SK-N-MC (cell line): ENCODE results near the gene TTN.
A peak's percentile ranks its signal among the peaks of the same experiment; 100 is the strongest.

Experiments used
- DNase-seq: peaks from one replicate; pipeline ENCODE4 v3.0.0-alpha.2; 2011; ENCODE audit warnings: low read depth, low spot score
- H3K27ac ChIP-seq: fragments of 200-600 bp; sonication (generic); 2 replicates; pipeline ENCODE4 v1.5.1; 2016; ENCODE audit warnings: mixed run types
- H3K36me3 ChIP-seq: fragments of 200-600 bp; sonication (generic); 2 replicates; pipeline ENCODE4 v1.6.1; 2017; ENCODE audit warnings: antibody characterized with exemption, low read length, mixed read lengths; ENCODE audit not compliant: insufficient read depth
- H3K4me3 ChIP-seq: fragments of 200-600 bp; sonication (generic); 2 replicates; pipeline ENCODE4 v1.5.1; 2016
- H3K9ac ChIP-seq: fragments of 200-600 bp; sonication (generic); 2 replicates; pipeline ENCODE4 v1.8.0; 2017; ENCODE audit warnings: mixed run types, mixed read lengths; ENCODE audit not compliant: insufficient read length
- H3K9me3 ChIP-seq: fragments of 200-600 bp; sonication (generic); 2 replicates; pipeline ENCODE4 v1.6.1; 2017; ENCODE audit warnings: low read depth, mild to moderate bottlenecking, antibody characterized with exemption, low read length, moderate library complexity, mixed read lengths
- EZH2 ChIP-seq: fragments of 200-600 bp; sonication (generic); IDR thresholded peaks from one replicate; pipeline ENCODE4 v1.6.1; 2017; ENCODE audit warnings: antibody characterized with exemption
- FOXP2 ChIP-seq: optimal IDR thresholded peaks from 2 replicates; pipeline ENCODE3; 2011; ENCODE audit warnings: mild to moderate bottlenecking, moderate library complexity; ENCODE audit not compliant: insufficient read depth; ENCODE audit errors: extremely low read length, control extremely low read depth
- POLR2AphosphoS5 ChIP-seq: IDR thresholded peaks from 2 replicates; pipeline ENCODE4 v1.6.1; 2012; ENCODE audit warnings: mild to moderate bottlenecking, low read depth, low read length, borderline replicate concordance

Gene TTN

DNA sequence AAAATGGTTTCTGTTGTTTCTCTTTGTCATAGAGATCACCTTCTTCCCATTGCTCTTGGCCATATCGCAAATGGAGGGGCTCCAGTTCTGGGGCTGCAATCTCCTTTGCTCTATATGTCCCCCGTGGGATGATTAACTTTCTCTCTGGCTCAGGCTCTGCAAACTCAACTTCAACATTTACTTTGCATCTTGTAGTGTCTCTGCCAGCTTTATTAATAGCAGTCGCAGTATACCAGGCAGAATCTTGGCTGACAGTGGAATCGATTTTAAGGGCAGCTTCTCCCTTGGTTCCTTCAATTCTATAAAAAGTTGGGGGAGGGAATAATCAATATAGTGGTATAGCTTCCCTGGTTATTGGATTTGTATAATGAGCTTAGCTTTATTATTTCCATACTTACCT, 30.5 kb downstream of the TTN start:
- Histone ChIP-seq H3K27ac (no peak overlapping the region), H3K36me3 (no peaks in the 10 kb centered on the region), H3K9me3 (no peaks in the 10 kb centered on the region), H3K4me3 (no peak overlapping the region), H3K9ac (no peak overlapping the region)
- no peak for DNase-seq
- no peak for TF ChIP-seq EZH2
- TF ChIP-seq FOXP2 = no peak
- no peak for TF ChIP-seq POLR2AphosphoS5

DNA sequence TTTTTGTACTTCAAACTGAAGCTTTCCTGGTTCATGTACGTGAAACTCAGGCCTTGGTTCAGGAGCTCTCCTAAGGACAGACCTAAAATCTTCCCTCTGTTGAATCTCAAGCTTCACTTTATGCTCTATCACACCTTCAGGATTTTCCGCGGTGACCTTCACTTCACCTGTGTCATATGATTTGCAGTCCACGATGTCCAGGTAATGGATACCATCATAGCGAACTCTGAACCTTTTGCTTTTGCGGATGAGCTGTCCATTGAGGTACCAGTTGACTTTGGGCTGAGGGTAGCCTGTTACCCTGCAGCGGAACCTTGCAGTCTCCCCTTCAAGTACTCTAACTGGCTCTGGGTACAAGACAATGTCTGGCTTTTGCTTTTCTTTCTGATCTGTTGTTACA, 31.2 kb downstream of the TTN start:
- H3K36me3 ChIP-seq = no peaks in the 10 kb centered on the region
- TF ChIP-seq POLR2AphosphoS5 (no peak), FOXP2 (no peak), EZH2 (no peak)

DNA sequence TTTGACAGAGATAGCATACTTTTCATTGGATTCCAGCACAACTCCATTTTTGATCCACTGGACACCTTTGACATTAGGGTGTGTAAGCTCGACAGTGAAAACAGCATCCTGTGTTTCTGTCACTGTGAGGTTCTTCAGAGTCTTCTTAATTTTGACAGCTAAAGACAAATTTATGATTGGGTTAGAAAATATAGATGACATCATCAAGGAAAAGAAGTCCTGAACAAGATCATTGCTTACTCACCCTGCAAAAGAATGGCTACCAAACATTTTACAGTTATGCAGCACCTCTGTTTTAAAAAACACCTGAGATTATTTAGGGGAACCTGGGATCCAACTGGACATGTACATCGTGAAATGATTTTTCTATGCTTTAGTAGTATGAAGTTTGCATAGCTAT, 36.7 kb downstream of the TTN start:
- Histone ChIP-seq H3K27ac (no peak overlapping the region), H3K9me3 (no peaks in the 10 kb centered on the region), H3K4me3 (no peak overlapping the region), H3K36me3 (no peaks in the 10 kb centered on the region), H3K9ac (no peak overlapping the region)
- DNase-seq = no peak
- TF ChIP-seq EZH2 (no peak), POLR2AphosphoS5 (no peak), FOXP2 (no peak)

More for the DNA sequence above, 31.2 kb downstream of the TTN start:
- no peak overlapping the region for H3K9ac ChIP-seq
- no peak overlapping the region for H3K27ac ChIP-seq
- no peak for DNase-seq
- no peaks in the 10 kb centered on the region for H3K9me3 ChIP-seq
- H3K4me3 ChIP-seq = no peak overlapping the region

DNA sequence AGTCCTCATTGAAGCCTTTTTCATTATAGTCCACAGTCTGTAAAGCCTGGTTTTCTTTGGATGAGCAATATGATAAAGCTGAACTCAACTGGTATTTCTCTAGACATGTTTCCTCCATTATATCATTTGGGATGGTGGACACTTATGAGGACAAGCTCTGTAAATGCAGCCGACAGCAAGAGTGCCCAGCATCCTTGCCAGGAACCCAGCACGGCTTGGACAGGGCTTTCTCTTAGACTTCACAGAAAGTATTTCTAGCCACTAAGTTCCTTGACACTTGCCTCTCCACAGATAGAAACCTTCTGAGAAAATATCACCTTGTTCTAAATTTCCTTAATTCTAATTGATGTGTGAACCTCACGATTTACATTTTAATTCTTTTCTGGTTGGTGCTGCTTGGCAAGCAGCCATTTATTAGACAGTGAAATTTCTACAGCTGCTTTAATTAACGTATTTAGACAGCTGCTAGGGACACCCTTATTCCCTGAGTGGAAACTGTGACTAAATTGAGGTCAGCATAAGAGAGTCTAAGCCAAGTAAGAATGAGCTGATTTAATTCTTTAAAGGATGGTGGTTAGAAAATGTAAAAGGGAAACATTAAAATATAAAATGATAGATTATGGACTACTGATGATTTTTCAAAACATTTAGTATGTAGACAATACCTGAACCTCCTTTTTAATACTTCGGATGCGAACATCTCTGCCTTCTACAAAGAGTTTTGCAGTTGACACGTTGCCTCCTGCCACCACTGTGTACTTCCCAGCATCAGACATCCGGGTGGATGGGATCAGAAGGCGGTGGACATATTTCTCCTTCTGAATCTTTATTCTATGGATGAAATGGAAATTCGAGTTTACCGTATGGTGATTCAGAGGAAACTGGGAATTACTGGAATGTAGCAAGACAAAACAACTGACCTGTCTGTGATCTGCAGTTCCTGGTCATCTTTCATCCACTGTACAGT, 39.8 kb downstream of the TTN start:
- no peak overlapping the region for H3K4me3 ChIP-seq
- no peak for DNase-seq
- no peak overlapping the region for H3K27ac ChIP-seq
- H3K36me3 ChIP-seq = no peaks in the 10 kb centered on the region
- TF ChIP-seq FOXP2 (no peak), POLR2AphosphoS5 (no peak), EZH2 (no peak)
- no peaks in the 10 kb centered on the region for H3K9me3 ChIP-seq
- no peak overlapping the region for H3K9ac ChIP-seq

DNA sequence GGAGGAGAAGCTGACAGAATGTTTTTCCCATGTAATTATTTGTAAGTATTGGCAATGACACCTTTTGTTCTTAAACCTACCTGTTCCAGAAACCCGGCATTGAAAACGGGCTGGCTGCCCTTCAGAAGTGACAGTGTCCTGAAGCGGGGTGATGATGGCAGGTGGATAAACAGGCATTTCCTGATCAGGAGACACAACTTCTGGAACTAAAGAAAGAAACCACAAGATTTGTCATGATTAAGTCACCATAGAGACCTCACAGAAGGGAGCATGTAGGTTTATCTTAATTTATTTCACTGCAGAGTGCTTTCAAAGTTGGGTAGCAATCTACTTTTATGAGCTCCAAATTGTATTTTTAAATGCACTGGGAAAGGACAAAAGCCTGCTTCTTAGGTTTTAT, 43.1 kb downstream of the TTN start:
- DNase-seq = no peak
- Histone ChIP-seq H3K9me3 (no peaks in the 10 kb centered on the region), H3K27ac (no peak overlapping the region), H3K9ac (no peak overlapping the region), H3K4me3 (no peak overlapping the region), H3K36me3 (no peaks in the 10 kb centered on the region)
- TF ChIP-seq EZH2 (no peak), FOXP2 (no peak), POLR2AphosphoS5 (no peak)

DNA sequence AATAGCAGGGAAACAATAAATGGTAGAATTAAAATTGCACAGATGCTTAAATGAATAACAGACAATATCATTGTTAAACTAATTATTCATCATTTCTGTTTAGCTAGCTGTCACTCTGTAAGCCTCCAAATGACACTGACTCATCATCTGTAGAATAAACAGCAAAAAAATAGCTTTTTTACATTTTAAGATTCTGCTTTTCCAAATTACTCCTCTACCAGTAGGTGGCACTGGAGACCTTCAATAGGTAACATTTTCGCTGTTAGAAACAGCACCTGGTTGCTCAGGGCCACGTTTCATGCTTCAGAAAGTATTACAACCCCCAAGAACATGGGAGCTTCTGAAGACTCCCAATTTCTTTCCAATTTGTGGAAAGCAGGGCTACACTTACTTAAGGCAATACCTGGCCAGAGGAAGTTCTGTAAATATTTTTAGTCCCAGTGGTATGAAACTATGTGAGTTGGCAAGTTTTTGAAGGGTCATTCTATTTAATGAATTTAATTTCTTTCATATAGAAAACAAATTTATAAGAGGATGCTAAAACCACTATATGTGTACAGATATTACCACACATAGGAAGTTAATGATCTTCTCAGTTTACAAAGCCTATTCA, 45.4 kb downstream of the TTN start:
- DNase-seq = peak; percentile 6
- no peak overlapping the region for H3K4me3 ChIP-seq
- H3K27ac ChIP-seq = no peak overlapping the region
- H3K9ac ChIP-seq = no peak overlapping the region
- H3K36me3 ChIP-seq = no peaks in the 10 kb centered on the region
- TF ChIP-seq EZH2 (no peak), FOXP2 (no peak), POLR2AphosphoS5 (no peak)
- H3K9me3 ChIP-seq = no peaks in the 10 kb centered on the region

DNA sequence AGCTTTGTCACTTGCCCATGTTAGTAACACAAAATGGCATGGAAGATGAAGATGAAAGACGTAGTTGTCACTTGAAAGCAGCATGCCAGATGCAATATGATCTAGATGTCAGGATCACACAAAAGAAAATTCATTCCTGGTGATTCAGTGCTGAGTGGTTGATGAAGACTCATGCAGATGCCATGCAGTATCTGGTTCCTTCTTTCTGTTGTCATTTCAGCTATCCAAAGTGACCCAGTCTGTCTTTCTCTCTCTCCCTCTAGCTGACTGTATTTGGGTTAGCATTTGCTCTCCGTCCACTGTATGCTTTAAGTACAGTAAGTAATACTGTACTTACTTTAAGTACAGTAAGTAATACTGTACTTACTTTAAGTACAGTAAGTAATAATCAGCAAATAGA, 50.4 kb downstream of the TTN start:
- H3K4me3 ChIP-seq = no peak overlapping the region
- H3K27ac ChIP-seq = no peak overlapping the region
- no peak overlapping the region for H3K9ac ChIP-seq
- no peak for DNase-seq
- TF ChIP-seq FOXP2 = no peak
- no peak for TF ChIP-seq EZH2
- no peak for TF ChIP-seq POLR2AphosphoS5
- H3K36me3 ChIP-seq = no peaks in the 10 kb centered on the region
- H3K9me3 ChIP-seq = no peaks in the 10 kb centered on the region

DNA sequence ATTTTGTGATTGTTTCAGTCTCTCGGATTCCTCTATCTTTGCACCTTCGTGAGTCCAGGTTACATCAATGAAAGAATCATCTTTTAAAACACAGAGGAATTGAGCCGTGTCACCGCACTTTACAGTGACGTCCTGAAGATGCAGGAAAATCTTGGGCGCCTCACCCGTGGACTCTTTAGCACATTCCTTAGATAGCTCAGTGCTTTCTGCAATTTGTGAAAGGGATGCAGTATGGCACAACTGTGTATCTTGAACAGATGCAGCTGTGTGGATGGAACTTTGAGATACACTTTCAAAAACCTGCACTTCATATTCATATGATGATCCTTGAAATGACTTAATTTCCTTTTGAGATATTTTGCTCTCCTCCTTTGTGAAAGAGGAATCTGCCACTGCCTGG, 50.9 kb downstream of the TTN start:
- H3K9me3 ChIP-seq = no peaks in the 10 kb centered on the region
- H3K9ac ChIP-seq = no peak overlapping the region
- no peak overlapping the region for H3K27ac ChIP-seq
- H3K36me3 ChIP-seq = no peaks in the 10 kb centered on the region
- DNase-seq = no peak
- TF ChIP-seq EZH2 (no peak), POLR2AphosphoS5 (no peak), FOXP2 (no peak)
- no peak overlapping the region for H3K4me3 ChIP-seq

DNA sequence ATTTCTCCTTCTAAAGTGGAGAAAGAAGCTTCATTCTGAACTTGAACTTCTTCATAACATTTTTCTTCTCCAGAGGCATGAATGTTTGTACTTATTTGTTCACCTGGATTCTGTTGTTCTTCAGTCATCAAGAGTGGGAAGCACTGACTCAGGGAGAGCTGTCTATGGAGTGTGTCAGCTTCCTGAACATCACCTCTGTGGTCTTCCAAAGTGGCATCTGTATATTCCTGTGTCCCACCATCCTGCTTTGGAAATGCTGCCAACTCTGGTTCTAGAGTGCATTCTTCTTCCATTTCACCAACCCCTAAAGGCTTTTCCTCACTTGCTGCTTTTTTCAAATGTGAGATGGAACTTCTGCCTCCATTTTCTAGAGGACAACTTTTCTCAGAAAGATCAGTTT, 59.5 kb downstream of the TTN start:
- no peak for DNase-seq
- no peak overlapping the region for H3K27ac ChIP-seq
- TF ChIP-seq EZH2 (no peak), FOXP2 (no peak)
- H3K9ac ChIP-seq = no peak overlapping the region
- no peaks in the 10 kb centered on the region for H3K9me3 ChIP-seq
- no peak overlapping the region for H3K4me3 ChIP-seq
- no peaks in the 10 kb centered on the region for H3K36me3 ChIP-seq
